Measurements from ENCODE around the gene TIAM1.
"Not testable (repeated sequence)": the region's sequence is repeated elsewhere in the genome, so short reads cannot be mapped to it uniquely, and the experiment has no call there.

The TIAM1 gene

DNA sequence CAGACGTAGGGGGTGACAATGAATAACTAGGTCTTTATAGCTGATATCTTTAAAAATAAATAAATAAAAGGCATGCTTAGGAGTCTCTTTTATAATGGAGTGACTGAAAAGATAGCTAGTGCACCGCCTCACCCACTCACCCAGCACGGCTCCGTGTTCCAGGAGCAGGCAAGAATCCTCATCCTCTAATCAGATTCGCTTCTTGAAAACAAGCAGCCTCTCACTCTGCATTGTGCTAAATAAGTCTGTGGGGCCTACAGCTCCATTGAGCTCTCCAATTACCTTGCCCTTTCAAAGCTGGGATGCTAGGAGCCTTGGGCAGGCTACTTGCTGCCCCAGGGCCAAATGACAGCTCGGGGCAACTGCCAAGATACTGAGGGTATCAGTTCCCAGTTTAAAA is 91.5 kb downstream of the TIAM1 start:
- no peak for DNase-seq

- no peak for DNase-seq
Observed at GRCh38 chr21:31252091-31252490, 92.0 kb downstream of the TIAM1 start.

DNA sequence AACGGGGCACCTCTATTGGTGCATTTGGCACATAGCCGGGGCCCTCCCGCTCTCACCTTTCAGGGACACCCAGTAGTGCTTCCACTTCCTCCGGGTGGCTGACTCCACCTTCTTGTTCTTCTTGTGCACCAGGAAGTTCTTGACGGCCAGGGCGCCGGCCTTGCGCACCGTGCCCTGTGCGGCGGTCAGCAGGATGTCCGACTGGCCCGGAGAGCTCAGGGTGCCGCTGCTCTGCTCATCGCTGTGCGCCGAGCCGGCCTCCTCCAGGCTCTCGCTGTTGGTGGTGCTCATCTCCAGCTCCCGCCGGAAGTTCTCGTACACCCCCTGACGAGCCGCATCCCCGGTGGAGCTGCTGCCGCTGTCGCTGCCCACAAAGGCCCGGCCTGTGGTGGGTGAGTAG is 92.4 kb downstream of the TIAM1 start:
- no peak for DNase-seq

DNA sequence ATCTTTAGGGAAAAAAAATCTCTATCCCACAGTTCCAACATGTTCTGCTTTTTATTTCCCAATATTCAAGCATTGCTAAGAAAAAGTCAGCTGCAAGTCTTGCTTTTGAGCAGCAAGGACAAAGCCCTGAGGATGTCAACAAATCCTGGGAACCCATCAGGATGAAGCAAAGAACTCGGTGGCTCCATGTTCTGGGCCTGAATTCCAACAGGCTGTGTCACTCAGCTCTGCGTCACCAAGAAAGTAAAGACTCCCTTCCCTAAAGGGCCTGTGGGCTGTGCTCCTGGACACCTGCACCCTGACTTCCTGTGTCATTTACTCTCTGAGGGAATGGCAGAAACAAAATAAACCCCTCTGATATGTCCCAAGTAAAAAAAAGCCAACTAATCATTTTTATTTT is 95.5 kb downstream of the TIAM1 start:
- DNase-seq, result no peak

DNA sequence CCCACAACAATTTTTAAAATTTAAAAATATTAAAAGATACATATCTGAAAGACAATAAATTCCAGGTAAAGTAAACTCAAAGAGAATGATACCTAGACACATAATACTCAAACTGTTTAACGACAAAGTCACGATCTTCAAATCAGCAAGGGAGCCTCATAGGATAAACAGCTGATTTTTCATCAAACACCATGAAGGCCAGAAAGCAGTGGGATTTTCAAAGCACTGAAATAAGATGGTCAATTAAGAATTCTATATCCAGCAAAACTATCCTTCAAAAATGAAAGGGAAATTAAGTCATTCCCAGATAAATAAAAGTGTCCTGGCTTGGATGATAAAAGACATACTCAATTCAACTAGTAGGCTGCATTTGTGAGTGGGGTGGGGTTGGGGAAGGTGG is 100.5 kb downstream of the TIAM1 start:
- no peak for DNase-seq

- peak; percentile 33 for DNase-seq
Observed at GRCh38 chr21:31236528-31236927, 107.5 kb downstream of the TIAM1 start.

DNA sequence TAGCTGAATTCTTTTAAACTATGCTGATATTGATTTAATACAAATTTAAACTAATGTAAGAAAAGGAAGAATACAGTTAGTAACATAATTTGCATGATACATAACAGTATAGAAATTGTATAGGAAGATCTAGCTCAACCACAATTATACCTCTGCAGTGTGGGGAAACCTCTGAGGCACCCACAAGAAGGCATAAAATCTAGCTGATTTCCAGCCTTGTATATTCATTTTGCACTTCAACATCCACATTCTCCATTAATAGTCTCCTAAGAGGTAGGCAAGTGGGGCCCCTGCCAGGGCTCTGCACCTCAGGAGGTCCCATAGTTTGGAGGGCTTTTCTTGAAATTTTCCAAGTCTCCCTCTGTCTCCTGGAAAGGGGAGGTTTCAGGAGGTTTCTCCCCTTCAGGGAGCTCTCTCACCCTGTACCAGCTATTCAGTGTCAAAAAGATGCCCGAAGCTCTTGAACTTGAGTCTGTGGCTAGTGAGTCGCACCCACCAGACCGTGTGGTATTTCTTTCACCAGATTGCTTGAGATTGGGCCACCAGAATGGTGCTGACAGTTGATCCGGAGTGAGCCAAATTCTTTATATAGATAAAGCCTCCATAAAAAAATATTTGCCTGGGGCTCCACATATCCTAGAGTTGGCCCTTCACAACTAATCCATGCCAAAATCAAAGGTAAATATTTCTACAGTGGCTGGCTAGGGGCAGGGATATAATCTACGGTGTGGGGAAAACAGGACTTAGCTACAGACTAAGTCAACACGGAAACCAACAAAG is 108.2 kb downstream of the TIAM1 start:
- DNase-seq, result no peak

- DNase-seq, result no peak
Observed at GRCh38 chr21:31234936-31235335, 109.1 kb downstream of the TIAM1 start.

GRCh38 chr21:31233711-31234110 is 110.3 kb downstream of the TIAM1 start:
- DNase-seq, result no peak

- no peak for DNase-seq
Observed at GRCh38 chr21:31232344-31232743, 111.7 kb downstream of the TIAM1 start.

DNA sequence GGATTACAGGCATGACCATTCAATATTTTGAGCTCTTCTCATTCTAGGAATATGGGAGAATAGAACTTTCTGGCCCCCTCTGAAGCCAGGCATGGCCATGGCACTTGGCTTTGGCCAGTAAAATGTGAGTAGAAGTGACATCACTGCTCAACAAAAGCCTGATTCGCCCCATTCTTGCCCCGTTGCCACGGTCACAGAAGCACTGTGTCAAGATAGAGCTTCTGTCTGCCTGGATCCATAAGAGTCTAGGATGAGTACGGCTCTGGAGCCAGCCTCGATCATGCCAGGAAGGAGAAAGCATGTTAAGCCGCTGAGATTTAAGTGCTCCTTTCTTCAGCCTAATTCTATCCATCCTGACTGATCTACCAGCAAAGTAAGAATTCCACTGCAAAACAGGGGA is 113.1 kb downstream of the TIAM1 start:
- no peak for DNase-seq

- not testable (repeated sequence) for DNase-seq
Observed at GRCh38 chr21:31228723-31229122, 115.3 kb downstream of the TIAM1 start.

DNA sequence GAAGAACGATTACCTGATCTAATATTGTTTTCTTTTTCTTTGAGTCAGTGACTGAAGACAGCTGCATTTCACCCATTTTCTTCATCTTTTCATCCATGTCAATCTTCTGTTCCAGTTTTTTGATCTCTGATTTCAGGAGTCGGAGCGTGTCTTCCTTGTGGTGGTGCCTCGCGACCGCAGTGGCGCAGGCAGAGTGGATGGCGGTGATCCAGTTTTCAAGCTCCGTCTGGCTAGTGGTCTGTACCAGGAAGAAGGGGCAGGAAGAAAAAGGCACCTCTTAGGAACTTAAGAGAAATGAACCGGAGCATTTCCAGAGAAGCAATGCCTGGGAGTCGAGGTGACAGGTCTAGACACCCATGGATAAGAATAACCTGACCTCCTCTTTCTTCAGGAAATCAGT is 118.3 kb downstream of the TIAM1 start:
- no peak for DNase-seq

DNA sequence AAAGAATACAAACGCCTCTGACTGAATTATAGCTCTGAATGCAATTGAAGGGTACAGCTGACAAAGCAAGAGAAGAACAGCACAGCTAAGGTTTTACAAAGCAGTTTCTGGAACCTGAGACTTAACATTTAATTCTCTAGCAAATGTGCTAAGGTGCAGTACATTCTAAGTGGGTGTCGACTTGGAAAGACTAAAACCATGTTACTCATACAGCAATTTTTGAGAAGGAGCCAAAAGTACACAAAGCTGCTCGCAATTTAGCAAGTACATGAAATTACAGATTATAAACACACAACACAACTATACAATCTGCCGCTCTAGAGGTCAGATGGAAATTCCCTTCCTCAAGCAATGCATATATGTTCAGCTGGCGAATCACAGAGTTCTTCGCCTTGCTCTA is 121.9 kb downstream of the TIAM1 start:
- DNase-seq, result no peak

DNA sequence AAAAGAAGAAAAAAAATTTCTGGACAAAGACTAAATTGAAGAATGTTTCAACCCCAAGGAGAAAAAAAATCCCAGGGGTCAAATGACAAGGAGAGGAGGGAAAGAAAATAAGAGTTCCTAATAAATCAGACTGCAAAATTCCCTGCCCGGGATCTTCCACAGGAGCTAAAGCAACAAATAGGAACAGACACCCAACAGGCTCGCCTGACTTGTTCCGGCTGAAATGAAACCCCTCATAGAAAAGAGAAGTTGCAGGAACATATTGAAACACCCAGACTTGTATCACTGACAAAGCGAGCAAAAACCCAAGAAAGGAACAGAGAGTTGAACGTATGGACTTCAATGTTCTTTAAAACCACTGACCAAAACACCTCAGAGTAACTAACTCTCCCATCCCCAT is 123.0 kb downstream of the TIAM1 start:
- DNase-seq, result no peak

DNA sequence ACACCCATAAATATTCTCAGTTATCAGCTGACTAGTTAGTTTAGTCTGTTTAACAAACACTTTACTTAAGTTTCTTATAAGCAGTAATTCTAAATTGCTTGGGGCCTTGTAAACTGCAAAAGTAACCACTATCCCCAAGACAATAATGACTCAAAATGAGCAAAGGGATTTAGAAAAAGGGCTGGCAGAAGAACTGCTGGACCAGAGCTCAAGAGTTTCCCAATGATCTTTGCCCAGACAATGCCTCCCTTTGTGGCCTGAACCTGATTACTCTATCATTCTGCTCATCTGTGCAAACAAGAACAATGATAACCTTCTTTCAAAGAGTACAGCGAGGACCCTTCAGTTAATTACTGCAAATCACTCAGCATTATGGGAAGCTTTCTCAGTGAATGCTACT is 123.5 kb downstream of the TIAM1 start:
- DNase-seq, result no peak

DNA sequence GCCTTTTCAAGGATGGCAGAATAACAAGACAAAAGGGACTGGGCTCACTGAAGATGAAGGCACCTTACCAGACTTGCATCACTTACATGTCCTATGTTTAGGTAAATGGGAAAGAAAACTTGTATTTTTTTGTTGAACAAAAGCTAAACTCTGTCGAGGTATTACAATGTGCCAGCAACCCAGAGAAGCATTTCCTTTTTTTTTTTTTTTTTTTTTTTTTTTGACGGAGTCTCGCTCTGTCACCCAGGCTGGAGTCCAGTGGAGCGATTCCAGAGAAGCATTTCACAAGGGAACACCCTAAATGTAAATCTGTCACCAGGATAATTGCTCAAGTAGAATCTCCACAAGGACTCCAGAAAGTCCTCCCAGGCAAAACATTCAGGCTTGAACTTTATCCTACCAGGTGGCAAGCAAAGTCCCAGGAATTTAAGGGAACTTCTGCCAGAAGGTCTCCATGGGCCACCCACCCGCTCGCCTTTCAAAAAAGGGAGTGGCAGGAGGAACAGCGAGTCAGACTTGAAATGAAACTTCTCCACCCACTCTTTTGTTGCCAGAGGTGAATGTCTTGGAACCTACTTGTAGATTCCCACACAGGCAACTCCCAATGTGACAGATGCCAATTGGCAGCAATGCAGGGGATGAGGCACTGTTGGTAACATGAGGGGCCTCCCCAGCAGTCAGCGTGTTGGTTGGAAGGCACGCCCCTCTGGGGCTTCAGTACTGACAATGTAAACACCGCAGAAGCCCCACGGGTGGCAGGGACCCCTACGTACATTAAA is 125.0 kb downstream of the TIAM1 start:
- no peak for DNase-seq

- DNase-seq, result no peak
Observed at GRCh38 chr21:31216206-31216605, 127.9 kb downstream of the TIAM1 start.

DNA sequence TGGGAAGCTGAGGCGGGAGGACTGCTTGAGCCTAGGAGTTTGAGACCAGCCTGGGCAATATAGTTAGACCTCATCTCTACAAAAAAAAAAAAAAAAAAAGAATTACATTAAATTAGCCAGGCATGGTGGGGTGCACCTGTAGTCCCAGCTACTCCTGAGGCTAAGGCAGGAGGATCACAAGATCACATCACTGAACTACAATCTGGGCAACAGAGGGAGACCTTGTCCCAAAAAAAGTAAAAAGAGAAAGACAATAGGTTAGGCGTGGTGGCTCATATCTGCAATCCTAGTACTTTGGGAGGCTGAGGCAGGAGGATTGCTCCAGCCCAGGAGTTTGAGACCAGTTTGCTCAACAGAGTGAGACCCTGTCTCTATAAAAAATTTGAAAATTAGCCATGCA is 130.3 kb downstream of the TIAM1 start:
- DNase-seq, result peak; percentile 18

DNA sequence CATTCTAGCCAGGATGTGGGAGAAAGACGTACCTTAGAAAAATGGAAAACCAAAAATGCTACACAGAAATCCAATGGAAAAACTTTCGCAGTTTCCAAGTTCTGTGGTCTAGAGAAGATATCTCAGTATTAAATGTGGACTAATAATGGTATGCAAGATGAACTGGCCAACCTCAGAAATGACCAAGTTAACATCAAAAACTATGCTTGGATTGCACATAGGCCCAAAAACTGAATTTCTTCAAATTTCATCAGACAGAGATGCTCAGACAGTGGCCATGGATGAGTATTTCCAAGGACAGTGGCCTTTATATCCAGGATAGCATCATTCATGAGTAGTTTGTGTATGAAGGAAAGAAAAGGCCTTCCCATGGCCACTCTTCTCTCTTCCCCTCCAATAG is 132.2 kb downstream of the TIAM1 start:
- no peak for DNase-seq

GRCh38 chr21:31205412-31205811 is 138.6 kb downstream of the TIAM1 start:
- no peak for DNase-seq

GRCh38 chr21:31204801-31205200 is 139.3 kb downstream of the TIAM1 start:
- no peak for DNase-seq

GRCh38 chr21:31203431-31204054 is 140.5 kb downstream of the TIAM1 start:
- no peak for DNase-seq

- DNase-seq, result no peak
Observed at GRCh38 chr21:31201548-31201947, 142.5 kb downstream of the TIAM1 start.

Measured in CD4-positive, alpha-beta T cell treated with Interleukin-6 for 4 hours (primary cell).